GM12878 (cell line): ENCODE measurements around the gene HCN4.

Experiments
- BCL11A ChIP-seq: IDR thresholded peaks from 2 replicates; pipeline ENCODE4 v1.6.1; 2011; ENCODE audit warnings: low read depth, low read length
- BCLAF1 ChIP-seq: fragments of 450-650 bp; IDR thresholded peaks from 2 replicates; pipeline ENCODE4 v1.6.1; 2017; ENCODE audit warnings: antibody characterized with exemption, mild to moderate bottlenecking, moderate library complexity
- CBFB ChIP-seq: IDR thresholded peaks from 2 replicates; pipeline ENCODE4 v1.6.1; 2016; ENCODE audit warnings: antibody characterized with exemption, low read depth
- CTCF ChIP-seq, 3 experiments: IDR thresholded peaks in 2 of 3; conservative IDR thresholded peaks in 1 of 3; 2 replicates each; pipeline ENCODE4 v1.5.1; 2011; ENCODE audit warnings: low read depth in 3 of 3, low read length in 3 of 3, mild to moderate bottlenecking in 3 of 3, control low read depth in 2 of 3, moderate library complexity in 2 of 3, inconsistent platforms in 1 of 3, mixed read lengths in 1 of 3; ENCODE audit not compliant: control insufficient read depth in 2 of 3, insufficient read depth in 1 of 3; ENCODE audit errors: extremely low read depth in 1 of 3
- EGR1 ChIP-seq, 2 experiments: IDR thresholded peaks; 1 replicate in 1 of 2; 2 replicates in 1 of 2; pipeline ENCODE4 v1.6.1; 2011 to 2012; ENCODE audit warnings: low read depth in 2 of 2, low read length in 2 of 2, borderline replicate concordance in 1 of 2, mild to moderate bottlenecking in 1 of 2, moderate library complexity in 1 of 2
- FOS ChIP-seq: IDR thresholded peaks from 3 replicates; pipeline ENCODE4 v1.6.1; 2011; ENCODE audit warnings: borderline replicate concordance; ENCODE audit not compliant: insufficient read length; ENCODE audit errors: extremely low read depth
- POLR2AphosphoS5 ChIP-seq: IDR thresholded peaks from 2 replicates; pipeline ENCODE4 v1.6.1; 2011; ENCODE audit warnings: mild to moderate bottlenecking, low read length, inconsistent platforms
- ZNF274 ChIP-seq: IDR thresholded peaks from one replicate; pipeline ENCODE4 v1.8.0; 2011; ENCODE audit not compliant: insufficient read length, insufficient read depth
- ZZZ3 ChIP-seq: IDR thresholded peaks from 2 replicates; pipeline ENCODE4 v1.6.1; 2011; ENCODE audit warnings: low read depth; ENCODE audit not compliant: control insufficient read depth, insufficient read length
- TF ChIP-seq, protein P1 (sequence below): IDR thresholded peaks from 2 replicates; pipeline ENCODE4 v1.6.1; 2011; ENCODE audit warnings: low read depth, mild to moderate bottlenecking, low read length, moderate library complexity, borderline replicate concordance; ENCODE audit errors: extremely low read depth

- no peak for TF ChIP-seq ZNF274
- TF ChIP-seq, protein P1, sequence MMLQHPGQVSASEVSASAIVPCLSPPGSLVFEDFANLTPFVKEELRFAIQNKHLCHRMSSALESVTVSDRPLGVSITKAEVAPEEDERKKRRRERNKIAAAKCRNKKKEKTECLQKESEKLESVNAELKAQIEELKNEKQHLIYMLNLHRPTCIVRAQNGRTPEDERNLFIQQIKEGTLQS = no peak
- TF ChIP-seq CTCF (IDR thresholded peaks at IDR 0.05 in 2 of 3, conservative IDR thresholded peaks at IDR 0.05 in 1 of 3; ENCODE audit: control insufficient read depth in 2 of 3, extremely low read depth in 1 of 3, insufficient read depth in 1 of 3, low read depth in 3 of 3, low read length in 3 of 3) = no peak
- TF ChIP-seq FOS = no peak
- TF ChIP-seq CBFB = no peak
- no peak for TF ChIP-seq EGR1 (IDR thresholded peaks at IDR 0.05; ENCODE audit: borderline replicate concordance in 1 of 2, low read depth in 2 of 2, low read length in 2 of 2)
- TF ChIP-seq ZZZ3 = no peak
- no peak for TF ChIP-seq BCLAF1
- TF ChIP-seq POLR2AphosphoS5 = no peak
- no peak for TF ChIP-seq BCL11A
Observed at GRCh38 chr15:73382115-73382514, 13.4 kb upstream of the HCN4 start.
